NCI-H748 (cell line): ENCODE data around the gene TNK1.

ENCODE experiments used
- DNase-seq: peaks from one replicate; lab custom pipeline; 2025; ENCODE audit not compliant: unreplicated experiment; lab: John Stamatoyannopoulos, UW

TNK1 gene

DNA sequence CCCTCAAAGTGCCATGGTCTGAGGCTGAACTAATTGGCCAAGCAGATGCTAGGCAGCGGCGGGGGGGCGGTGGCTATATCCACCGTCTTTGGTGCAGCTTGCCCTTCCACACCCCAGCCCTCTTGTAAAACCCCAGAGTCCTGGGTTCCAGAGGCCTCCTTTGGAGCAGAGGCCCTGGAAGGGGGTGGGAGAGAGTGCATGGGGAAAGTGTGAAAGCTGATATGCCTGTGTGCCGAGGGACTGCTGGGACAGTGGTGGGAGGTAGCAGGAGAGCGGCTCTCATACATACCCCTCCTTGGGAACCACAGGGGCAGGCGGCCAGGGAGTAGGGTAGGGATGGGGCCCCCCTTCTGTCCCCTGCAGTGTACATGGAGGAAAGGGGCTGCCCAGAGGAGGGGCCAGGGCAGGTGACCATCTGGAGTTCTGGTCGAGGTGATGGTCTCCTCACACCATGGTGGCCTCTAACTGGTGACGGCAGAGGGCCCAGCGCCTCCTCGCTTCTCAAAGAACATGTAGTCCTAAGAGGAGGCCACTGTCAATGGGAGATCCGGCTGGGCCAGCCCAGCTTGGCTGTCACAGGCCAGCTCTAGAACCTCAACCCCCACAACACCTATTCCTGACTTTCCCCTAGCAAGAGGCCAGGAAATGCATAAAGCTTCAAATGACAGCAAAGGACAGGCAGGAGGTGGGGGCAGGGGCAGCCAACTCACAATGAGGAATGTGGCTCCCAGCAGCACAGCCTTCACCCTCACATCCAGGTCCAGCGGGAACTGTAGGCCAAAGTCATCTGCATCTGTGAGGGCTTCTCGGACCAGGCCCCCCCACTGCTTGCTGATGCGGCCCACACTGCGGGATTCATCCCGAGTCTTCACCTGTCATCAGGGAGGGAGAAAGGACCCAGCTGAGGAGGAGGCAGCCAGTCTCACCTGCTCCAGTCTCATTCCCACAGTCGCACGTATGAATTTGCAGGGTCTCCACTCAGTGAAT lies 9.3 kb downstream of the TNK1 start:
- no peak for DNase-seq

DNA sequence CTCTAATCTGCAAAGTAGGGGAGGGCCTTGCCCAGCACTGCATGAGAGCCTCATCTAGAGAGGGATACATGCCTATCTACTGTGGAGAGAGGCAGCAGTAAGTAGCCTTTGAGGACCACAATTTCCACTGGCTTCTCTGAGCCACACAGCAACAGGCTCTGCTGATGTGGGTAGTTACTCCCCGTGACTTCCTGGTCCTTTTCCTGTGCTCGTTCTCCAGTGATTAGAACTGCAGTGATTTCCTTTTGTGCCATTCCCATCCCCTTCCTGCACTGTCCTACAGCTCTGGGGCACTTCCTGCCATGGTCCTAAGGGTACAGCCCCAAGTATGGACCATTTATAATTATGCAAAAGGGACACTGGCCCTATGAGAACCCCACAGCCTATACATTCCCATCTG lies 10.4 kb downstream of the TNK1 start:
- no peak for DNase-seq

DNA sequence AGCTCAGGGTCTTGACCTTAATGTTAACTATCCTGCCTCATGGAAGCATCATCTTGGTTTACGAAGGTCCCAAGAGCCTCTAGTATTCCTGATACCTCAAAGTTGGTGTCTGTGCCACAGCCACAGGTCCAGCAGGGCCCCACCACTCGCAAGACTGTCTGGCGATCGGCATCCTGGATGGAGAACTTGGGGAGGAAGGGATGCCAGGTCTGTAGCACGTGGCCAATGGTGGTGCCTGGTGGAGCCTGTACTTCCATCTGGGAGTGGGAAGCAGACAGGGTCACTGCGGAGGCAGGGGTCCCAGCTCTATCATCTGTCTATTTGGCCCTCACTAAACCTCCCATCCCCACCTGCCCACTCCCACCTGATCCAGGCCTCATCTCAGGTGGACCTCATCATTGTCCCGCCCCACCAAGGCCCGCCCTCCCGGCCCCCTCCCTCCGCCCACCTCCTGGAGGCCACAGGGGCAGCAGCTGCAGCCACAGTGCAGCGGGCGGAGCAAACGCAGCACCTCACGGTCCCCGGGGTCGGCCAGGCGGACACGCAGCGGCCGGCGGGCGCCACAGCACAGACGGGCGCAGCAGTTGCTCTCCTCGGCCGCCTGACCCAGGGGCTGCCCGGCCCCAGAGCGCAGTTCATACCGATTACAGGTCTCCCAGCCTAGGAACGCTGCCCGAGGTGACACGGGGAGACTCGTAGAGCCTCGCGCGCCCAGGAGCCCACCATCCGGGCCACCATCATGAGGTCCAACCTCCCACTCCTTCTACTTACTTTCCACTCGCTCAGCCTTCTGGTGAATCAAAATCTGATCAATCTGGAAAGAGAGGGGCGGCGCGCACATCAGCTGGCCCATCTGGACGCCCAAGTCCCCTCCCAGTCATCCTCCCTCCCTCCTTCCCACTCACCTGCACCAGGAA lies 12.1 kb downstream of the TNK1 start:
- no peak for DNase-seq

DNA sequence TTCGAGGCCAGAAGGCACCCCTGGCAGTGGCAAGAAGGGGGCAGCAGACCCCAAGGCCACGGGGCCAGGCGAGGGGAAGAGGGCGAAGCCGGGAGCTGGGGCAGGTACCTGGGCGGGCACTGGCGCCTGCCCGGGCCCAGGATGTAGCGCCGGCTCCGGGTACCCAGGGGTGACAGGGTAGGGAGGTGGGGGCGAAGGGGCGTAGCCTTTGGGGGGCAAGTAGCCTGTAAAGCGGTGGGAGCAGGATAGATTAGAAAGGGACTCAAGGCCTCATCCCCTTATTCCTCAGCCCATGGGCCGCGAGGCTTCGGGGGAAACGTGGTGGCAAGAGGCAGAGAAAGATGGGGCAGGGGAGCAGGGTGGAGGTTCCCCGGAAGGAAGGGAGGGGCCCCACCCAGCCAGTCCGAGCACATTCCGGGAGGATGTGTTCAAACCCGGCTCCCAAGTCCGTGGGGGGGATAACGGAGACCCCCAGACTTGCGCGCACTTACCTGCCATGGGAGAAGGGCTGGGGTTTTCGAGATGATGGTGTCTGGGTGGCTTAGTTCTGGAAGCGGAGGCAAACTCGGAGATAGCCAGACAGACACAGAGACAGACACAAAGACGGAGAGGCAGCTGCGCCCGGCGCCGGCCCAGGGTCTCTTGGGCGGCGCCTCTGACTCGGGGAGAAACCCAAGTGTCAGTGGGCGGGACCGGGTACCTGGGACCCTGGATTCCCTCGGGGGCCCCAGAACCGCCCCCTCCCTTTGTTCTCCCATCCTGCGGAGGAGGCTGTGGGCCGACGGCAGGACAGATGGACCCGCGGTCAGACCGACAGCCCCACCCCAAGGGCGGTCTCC lies 12.9 kb downstream of the TNK1 start:
- DNase-seq: peak; percentile 85

DNA sequence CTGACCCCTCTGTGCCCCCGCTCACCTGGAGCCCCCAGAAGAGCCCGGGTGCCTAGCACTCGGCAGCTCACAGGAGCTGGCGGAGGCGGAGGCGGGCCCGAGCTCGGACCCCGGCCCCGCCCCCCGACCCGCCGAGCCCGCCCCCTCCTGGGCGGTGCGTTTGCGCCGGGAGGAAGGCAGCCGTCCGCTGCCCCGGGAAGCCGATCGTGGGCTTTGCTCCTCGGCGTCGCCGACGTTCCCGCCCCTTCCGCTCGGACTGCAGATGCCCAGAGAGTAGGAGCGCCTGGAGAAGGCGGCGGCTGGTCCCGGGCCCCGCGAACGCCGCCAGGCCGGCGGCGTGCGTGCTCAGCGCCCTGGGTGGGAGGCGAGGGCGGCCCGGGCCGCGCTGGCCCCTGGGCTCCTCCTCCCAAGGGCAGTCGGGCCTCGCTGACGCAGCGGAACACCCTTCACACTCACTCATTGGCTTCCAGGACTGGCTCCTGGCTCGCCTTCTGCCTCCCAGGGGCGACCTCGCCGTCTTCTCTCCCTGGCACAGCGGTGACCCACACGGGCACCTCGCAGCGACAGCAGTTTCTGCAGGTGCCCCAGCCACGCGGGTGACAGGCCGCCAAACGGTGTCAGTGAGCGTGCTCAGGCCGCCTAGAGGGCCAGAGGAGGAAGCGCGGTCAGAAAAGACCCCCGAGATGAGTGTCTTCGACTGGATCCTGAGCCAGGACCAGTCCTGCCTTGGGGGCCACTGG lies 13.7 kb downstream of the TNK1 start, which contains the start of gene PLSCR3:
Gene PLSCR3 (minus strand): TSS at position 74 of the 740 bp plus-strand sequence. CDS start 415 bp downstream, outside the sequence.
- DNase-seq: peak; percentile 91

DNA sequence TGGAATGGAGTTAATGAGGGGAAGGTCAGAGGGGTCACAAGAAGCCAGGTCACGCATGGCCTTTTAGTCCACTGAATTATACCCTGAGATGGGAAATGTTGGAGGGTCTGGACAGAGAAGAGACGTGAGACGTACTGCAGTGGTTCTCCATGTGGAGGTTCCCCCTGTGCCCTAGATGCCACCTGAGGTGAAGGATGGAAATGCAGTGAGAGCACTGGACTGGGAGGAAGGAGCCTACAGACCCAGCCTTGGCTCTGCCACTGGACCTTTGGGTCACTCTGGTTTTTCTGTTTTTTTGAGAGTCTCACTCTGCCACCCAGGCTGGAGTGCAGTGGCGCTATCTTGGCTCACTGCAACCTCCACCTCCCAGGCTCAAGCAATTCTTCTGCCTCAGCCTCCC lies 15.3 kb downstream of the TNK1 start:
- DNase-seq: no peak

DNA sequence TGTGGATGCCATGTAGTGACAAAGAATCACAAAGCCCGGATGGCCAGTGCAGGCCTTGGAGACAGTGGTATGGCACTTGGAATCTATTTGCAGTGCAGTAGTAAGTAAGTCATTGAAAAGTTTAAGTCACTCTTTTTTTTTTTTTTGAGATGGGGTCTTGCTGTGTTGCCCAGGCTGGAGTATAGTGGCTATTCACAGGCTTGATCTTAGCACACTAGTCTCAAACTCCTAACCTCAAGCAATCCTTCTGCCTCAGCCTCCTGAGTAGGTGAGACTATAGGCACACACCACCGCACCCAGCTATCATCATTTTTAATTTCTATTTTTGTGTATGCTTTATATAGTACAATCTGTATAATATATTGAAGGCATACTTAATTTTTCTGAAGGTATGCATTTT lies 17.7 kb downstream of the TNK1 start:
- DNase-seq: no peak

DNA sequence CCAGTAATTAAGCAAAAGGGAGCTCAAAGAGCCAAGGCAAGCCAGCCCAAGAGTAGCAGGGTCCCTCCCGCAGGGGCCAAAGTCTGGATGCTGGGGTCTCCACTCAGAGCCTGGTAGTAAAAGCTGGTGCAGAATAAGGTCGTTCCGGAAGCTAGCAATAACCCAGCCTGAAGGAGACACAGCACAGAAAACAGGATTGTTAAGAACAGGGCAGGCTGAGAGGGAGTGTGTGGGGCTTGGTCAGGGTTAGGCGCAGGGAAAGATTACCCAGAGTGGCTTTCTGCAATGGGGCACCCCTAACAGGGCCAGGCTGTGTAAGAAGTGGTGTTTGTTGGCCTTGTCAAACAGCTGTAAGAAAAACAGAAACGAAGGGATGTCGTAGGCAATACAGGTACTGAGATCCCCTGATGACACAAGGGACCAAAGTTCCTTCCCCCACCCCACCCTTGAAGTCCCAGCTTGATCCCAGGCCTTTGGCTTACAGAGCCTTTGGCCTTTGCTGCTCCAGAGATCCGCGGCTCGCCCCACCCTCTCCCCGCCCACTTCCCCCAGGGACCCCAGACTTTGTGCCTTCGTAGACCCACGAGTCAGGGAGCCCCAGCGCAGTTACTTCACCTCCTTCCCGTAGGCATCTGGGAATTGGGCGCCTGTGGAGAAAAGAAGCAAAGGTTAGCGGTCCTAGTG lies 22.3 kb downstream of the TNK1 start:
- DNase-seq: peak; percentile 78

DNA sequence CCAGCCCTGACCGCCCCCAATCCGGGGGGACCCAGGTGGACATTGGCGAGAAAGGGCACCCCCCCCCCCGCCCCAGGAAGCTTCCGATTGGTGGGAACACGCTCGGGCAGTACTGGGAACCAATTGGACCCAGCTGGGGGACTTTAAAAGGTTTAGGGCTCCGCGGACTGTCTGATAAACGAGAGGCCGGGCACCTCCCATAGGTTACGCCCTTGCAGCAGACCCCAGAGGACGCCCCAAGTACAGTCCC lies 22.8 kb downstream of the TNK1 start:
- DNase-seq: peak; percentile 93

DNA sequence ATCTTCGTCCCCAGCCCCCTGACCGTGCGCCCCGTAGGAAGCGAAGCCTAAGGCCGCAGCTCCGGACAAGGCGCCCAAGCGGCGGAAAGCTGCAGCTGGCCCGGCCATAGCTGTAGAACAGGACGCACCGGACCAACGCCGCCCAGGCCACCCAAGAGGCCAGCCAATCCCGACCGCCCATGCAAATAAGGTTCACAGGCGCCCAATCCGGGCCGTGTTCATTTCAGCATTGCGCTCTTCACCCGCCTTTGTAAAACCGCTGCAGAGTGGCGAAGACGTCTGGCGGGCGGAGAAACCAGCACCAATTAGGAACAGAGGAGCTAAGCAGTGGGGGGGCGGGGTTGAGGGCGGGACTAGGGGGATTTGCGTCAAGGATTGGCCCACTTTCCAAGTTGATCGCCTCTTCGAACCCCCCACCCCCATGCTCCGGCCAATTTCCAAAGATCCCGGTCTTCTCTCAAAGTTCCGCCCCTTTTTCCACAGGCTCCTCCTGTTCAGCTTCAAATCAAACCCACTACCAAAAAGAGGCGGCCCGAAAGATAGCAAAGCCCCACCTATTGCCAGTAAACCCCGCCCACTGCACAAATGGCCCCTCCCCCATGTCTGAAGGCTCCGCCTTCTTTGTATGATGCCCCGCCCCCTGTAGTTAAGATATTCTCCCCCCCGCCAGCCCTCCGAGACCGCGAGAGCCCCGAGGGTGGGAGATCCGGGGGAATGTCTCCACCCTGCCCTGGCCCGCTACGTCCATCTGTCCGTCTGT lies 23.3 kb downstream of the TNK1 start, which contains the start of gene TMEM256:
Gene TMEM256 (minus strand): TSS at position 121 of the 760 bp plus-strand sequence. CDS start 13 bp downstream, at position 108.
- peak; percentile 100 for DNase-seq

DNA sequence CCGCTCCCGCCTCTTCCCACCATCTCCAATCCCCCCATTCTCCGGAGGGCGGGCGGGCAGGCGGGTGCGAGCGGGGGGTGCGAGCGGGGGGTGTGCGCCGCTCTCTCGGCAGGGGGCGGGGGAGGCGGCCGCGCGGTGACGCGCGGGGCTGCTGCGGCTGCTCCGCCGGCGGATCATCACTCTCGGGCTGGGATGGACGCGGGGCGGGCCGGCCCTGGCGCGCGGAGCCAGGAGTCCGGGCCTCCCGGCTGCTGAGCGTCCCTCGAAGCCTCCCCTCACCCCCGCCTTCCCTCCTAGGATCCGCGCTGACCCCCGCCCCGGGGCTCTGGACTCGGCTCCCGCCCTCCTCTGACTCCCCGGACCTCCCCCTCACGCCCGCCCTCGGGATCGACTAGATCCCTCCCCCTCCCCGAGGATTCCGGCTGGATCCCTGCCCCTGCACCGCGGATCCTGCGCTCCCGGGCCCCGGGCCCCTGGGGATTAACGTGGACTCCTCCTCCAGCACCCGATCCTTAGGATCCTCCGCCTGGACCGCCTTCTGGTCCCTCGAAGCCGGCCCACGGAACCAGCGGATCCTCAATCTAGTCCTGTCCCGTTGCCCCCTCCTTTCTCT lies 24.0 kb downstream of the TNK1 start:
- no peak for DNase-seq

DNA sequence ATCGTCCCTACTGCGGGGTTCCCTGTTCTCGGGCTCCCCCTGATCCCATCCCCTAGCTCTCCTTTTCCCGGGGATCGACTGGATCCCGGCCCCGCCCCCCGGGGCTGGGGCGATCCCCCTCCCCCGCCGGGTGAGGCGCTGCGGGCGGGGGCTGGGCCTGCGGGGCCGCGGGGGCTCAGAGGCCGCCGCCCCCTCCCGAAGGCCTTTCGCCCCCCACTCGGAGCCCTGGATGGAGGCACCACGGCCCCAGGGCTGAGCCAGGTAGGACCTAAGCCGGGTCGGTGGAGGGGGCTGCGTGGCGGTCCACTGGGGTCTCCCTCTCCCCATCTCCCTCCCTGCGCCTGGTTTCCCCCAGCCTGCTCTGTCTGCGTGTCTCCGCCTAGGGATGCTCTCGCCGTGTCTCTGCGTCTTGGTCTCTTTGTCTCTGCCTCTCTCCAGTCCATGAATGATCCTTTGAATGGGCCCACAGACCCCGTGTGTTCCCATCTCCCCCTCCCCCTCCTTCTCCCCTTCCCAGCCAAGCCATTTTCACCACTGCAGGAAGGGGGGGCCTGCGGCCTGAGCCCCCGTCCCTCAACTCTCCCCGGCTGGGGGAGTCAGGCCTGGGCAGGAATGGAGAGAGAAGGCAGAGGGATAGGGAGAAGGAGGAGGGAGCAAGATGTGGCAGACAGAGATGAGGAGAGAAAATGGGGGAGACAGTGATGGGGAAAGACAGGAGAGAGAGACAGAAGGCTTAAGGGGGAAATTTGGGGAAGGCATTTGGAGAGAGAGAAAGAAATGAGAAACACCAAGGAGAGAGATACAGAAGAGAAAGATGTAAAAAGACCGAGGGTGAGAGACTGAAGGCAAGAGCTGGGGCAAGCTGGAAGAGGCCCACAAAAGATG lies 24.7 kb downstream of the TNK1 start:
- peak; percentile 51 for DNase-seq

DNA sequence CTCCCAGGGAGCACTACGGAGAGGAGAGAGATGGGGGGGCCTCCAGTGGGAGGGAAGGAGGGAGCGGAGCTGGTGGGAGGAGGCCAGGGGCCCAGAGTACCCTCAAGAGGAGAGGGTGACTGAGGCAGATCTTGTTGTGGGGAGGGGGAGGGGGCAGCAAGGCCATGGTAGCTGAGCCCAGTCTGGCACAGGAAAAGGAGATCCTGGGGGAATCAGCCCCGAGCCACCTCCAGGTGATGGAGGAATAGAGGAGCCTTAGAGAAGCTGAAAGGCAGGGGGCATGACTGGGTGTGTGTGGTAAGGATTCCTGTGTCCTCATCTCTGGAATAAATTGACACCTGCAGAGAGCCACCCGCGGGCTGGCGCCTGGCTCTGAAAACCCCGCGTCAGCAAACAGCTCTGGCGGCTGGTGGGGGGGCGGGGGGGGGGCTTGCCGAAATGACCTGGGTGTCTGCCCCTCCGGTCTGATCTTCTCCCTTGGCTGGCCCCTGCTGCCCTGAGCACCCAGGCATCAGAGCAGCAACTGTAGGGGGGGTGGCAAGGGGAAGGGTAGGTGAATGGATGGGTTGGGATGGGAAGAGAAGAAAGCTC lies 25.4 kb downstream of the TNK1 start:
- peak; percentile 32 for DNase-seq

DNA sequence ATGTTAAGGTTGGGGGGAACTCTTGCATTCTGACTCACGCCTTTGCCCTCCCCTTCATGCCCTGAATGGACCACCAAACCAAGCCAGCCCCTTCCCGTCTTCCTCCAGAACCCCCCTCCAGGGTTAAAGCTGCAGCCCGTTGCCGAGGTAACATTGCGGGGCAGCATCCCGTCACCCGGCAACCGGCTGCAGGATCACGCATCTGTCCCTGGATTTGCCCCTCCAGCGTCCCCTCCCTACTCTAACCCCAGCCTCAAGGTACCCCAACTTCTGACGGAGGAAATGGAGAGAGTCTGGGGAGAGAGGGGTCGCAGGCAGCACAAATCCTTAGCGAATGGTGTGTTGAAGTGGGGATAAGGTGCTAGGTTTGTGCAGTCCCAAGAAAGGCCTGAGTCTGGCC lies 26.2 kb downstream of the TNK1 start:
- no peak for DNase-seq

DNA sequence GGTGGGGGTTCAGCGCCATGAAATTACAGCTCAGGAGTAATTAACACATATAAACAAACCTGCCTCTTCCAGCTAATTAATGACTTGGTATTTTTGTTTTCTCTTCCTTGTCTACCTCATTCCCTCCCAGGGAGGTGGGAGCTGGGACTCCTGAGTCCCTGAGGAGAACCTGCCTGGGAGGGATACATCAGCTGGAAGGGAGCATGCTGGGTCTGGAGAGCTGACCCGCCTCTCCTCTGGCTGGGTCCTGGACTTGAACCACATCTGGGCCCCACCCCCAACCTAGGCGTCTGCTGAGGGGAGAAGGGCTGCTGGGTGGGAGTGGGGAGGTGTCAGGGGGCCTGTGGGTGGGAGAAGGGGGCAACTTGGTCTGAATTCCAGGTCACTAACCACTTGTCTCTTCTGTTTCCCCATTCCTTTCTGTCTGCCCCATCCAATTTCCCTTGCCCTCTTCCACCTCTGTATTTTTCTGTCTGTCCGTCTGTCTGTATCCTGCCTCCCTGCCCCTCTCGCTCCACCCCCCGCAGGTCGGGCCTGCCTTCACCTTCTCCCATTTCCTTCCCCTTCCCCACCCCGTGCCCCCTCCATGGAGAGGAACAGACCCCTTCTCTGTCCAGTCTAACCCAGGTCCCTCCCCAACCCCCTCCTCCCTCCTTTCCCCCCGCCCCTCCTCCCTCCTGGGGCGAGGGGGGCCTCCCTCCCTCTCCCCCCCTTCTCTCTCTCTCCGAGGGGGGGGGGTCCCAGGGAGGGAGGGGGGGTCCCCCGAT lies 26.8 kb downstream of the TNK1 start, which contains the start of gene NLGN2:
Gene NLGN2 (plus strand): TSS at position 361 of the 767 bp plus-strand sequence. CDS start 411 bp downstream, outside the sequence.
- no peak for DNase-seq

DNA sequence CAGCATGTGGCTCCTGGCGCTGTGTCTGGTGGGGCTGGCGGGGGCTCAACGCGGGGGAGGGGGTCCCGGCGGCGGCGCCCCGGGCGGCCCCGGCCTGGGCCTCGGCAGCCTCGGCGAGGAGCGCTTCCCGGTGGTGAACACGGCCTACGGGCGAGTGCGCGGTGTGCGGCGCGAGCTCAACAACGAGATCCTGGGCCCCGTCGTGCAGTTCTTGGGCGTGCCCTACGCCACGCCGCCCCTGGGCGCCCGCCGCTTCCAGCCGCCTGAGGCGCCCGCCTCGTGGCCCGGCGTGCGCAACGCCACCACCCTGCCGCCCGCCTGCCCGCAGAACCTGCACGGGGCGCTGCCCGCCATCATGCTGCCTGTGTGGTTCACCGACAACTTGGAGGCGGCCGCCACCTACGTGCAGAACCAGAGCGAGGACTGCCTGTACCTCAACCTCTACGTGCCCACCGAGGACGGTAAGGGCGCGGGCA lies 27.4 kb downstream of the TNK1 start:
- no peak for DNase-seq
